IMR-90 (cell line): Measurements from ENCODE around the gene DDR1. TPM values are rescaled to one million over a fixed set of nuclear protein-coding genes. Genes with fewer than 3 reads are reported as not detected.

Experiments
- ATAC-seq: fragments of 200-7000 bp; cut with Tn5 transposase; 2 replicates; pipeline ENCODE4 v1.9.1; 2020; ENCODE audit warnings: low read depth, mild to moderate bottlenecking, moderate library complexity
- BruUV-seq: library from RNA; stranded (reverse); fragments of 400-500 nt; replicated peaks from 2 replicates; lab custom pipeline; 2021; lab: Mats Ljungman, UMichigan
- CTCF ChIA-PET: fragments of 300-600 bp; formaldehyde crosslinking; extraction: SDS; loops from one replicate; lab custom pipeline; 2021; ENCODE audit warnings: antibody characterized with exemption; lab: Yijun Ruan, JAX
- POLR2A ChIA-PET: fragments of 300-600 bp; sonication (Branson Sonifier 250); formaldehyde crosslinking; loops from one replicate; lab custom pipeline; 2022; ENCODE audit warnings: antibody characterized with exemption; ENCODE audit not compliant: unreplicated experiment; lab: Charles Lee
- DNase-seq: peaks from one replicate; pipeline ENCODE4 v3.0.0; 2013
- H2AFZ ChIP-seq: replicated peaks from 2 replicates; pipeline ENCODE3; 2013; ENCODE audit warnings: low read length, mild to moderate bottlenecking; ENCODE audit not compliant: poor library complexity
- H2AK5ac ChIP-seq: 2 replicates; pipeline ENCODE4 v1.6.1; 2013; ENCODE audit warnings: low read depth, low read length, inconsistent platforms
- H2AK9ac ChIP-seq: replicated peaks from 2 replicates; pipeline ENCODE3; 2013; ENCODE audit warnings: mild to moderate bottlenecking, low read depth, low read length, moderate library complexity; ENCODE audit not compliant: poor library complexity
- H2BK120ac ChIP-seq: 2 replicates; pipeline ENCODE4 v1.6.1; 2013; ENCODE audit warnings: low read depth, low read length, inconsistent platforms
- H2BK15ac ChIP-seq: 3 replicates; pipeline ENCODE4 v1.6.1; 2013; ENCODE audit warnings: low read depth, low read length, inconsistent platforms
- H2BK20ac ChIP-seq: 2 replicates; pipeline ENCODE4 v1.6.1; 2013; ENCODE audit warnings: low read depth, mild to moderate bottlenecking, inconsistent platforms, low read length, moderate library complexity
- H2BK5ac ChIP-seq: 2 replicates; pipeline ENCODE4 v1.6.1; 2013; ENCODE audit warnings: mild to moderate bottlenecking, low read depth, low read length, inconsistent platforms; ENCODE audit not compliant: poor library complexity, severe bottlenecking
- H3K14ac ChIP-seq: replicated peaks from 2 replicates; pipeline ENCODE4 v1.6.1; 2013; ENCODE audit warnings: low read depth, low read length, inconsistent platforms
- H3K18ac ChIP-seq: 2 replicates; pipeline ENCODE4 v1.6.1; 2013; ENCODE audit warnings: low read depth, low read length, control low read depth
- H3K23ac ChIP-seq: 2 replicates; pipeline ENCODE4 v1.6.1; 2013; ENCODE audit warnings: low read depth, low read length, inconsistent platforms
- H3K27ac ChIP-seq: 2 replicates; pipeline ENCODE4 v1.5.1; 2013; ENCODE audit warnings: mild to moderate bottlenecking, control low read depth, low read length; ENCODE audit not compliant: insufficient read depth
- H3K27me3 ChIP-seq: 2 replicates; pipeline ENCODE4 v1.6.1; 2013; ENCODE audit warnings: low read length; ENCODE audit not compliant: control insufficient read depth, insufficient read depth
- H3K36me3 ChIP-seq: 2 replicates; pipeline ENCODE4 v1.6.1; 2013; ENCODE audit warnings: low read length, mixed read lengths; ENCODE audit not compliant: control insufficient read depth, insufficient read depth
- H3K4ac ChIP-seq: 2 replicates; pipeline ENCODE4 v1.6.1; 2013; ENCODE audit warnings: low read depth, low read length, inconsistent platforms
- H3K4me1 ChIP-seq: 2 replicates; pipeline ENCODE4 v1.6.1; 2013; ENCODE audit warnings: low read length, mixed read lengths; ENCODE audit not compliant: control insufficient read depth, insufficient read depth
- H3K4me2 ChIP-seq: 2 replicates; pipeline ENCODE4 v1.6.1; 2013; ENCODE audit warnings: low read depth, mild to moderate bottlenecking, control low read depth, low read length, moderate library complexity
- H3K4me3 ChIP-seq: 2 replicates; pipeline ENCODE4 v1.5.1; 2013; ENCODE audit warnings: low read depth, mild to moderate bottlenecking, control low read depth, low read length, moderate library complexity; ENCODE audit not compliant: insufficient read depth
- H3K56ac ChIP-seq: 2 replicates; pipeline ENCODE4 v1.6.1; 2013; ENCODE audit warnings: low read length, inconsistent platforms; ENCODE audit not compliant: insufficient read depth; ENCODE audit errors: extremely low read depth
- H3K79me1 ChIP-seq, 2 experiments: 2 replicates each; pipeline ENCODE4 v1.6.1; 2013; ENCODE audit warnings: low read length in 2 of 2, inconsistent platforms in 1 of 2, low read depth in 1 of 2
- H3K9ac ChIP-seq: 2 replicates; pipeline ENCODE4 v1.6.1; 2013; ENCODE audit warnings: low read depth, low read length, control low read depth
- H3K9me1 ChIP-seq: 2 replicates; pipeline ENCODE4 v1.6.1; 2013; ENCODE audit warnings: low read length, inconsistent platforms; ENCODE audit not compliant: insufficient read depth
- H3K9me3 ChIP-seq: 2 replicates; pipeline ENCODE4 v1.6.1; 2013; ENCODE audit warnings: low read length; ENCODE audit not compliant: control insufficient read depth, insufficient read depth
- H4K20me1 ChIP-seq: 2 replicates; pipeline ENCODE4 v1.6.1; 2013; ENCODE audit warnings: low read length, inconsistent platforms; ENCODE audit not compliant: insufficient read depth
- H4K5ac ChIP-seq: 2 replicates; pipeline ENCODE4 v1.6.1; 2013; ENCODE audit warnings: mild to moderate bottlenecking, low read depth, low read length, control low read depth
- H4K8ac ChIP-seq, 2 experiments: 2 replicates each; pipeline ENCODE4 v1.6.1; 2013; ENCODE audit warnings: low read depth in 2 of 2, low read length in 2 of 2, control low read depth in 1 of 2, inconsistent platforms in 1 of 2
- H4K91ac ChIP-seq: 2 replicates; pipeline ENCODE4 v1.6.1; 2013; ENCODE audit warnings: low read depth, low read length, inconsistent platforms; ENCODE audit not compliant: insufficient read depth
- BHLHE40 ChIP-seq: fragments of 150-350 bp; IDR thresholded peaks from 2 replicates; pipeline ENCODE4 v1.6.1; 2016; ENCODE audit warnings: mild to moderate bottlenecking, low read depth, low read length
- FOS ChIP-seq: fragments of 150-350 bp; IDR thresholded peaks from 2 replicates; pipeline ENCODE4 v1.6.1; 2016; ENCODE audit warnings: low read depth, low read length
- MAZ ChIP-seq: IDR thresholded peaks from 2 replicates; pipeline ENCODE4 v1.6.1; 2012; ENCODE audit warnings: low read depth, mild to moderate bottlenecking, low read length, improper control_type of control experiment, moderate library complexity, borderline replicate concordance
- MXI1 ChIP-seq: IDR thresholded peaks from 2 replicates; pipeline ENCODE4 v1.6.1; 2012; ENCODE audit warnings: low read depth, mild to moderate bottlenecking, low read length, moderate library complexity, borderline replicate concordance
- NFE2L2 ChIP-seq: fragments of 150-350 bp; IDR thresholded peaks from 2 replicates; pipeline ENCODE4 v1.6.1; 2016; ENCODE audit warnings: low read depth, mild to moderate bottlenecking, low read length
- RAD21 ChIP-seq: IDR thresholded peaks from 2 replicates; pipeline ENCODE4 v1.6.1; 2012; ENCODE audit warnings: low read length, improper control_type of control experiment
- SMC3 ChIP-seq: fragments of 150-350 bp; IDR thresholded peaks from 2 replicates; pipeline ENCODE4 v1.6.1; 2016; ENCODE audit warnings: low read depth, mild to moderate bottlenecking, antibody characterized with exemption, low read length, moderate library complexity
- USF2 ChIP-seq: fragments of 150-350 bp; IDR thresholded peaks from 2 replicates; pipeline ENCODE4 v1.6.1; 2017; ENCODE audit warnings: mild to moderate bottlenecking, antibody characterized with exemption, low read length, low read depth
- WGBS, 2 experiments: methylation state at CpG; one replicate each; pipeline versions ENCODE4 v1.1.5 to v1.1.7; 2013; ENCODE audit warnings: missing lambda C conversion rate in 2 of 2; ENCODE audit not compliant: insufficient read length in 1 of 2; ENCODE audit errors: extremely low coverage in 2 of 2; 5-methylcytosine and 5-hydroxymethylcytosine counted together
- dilution Hi-C: fragments of 300-500 bp; cut with HindIII; formaldehyde crosslinking; loops from one replicate; pipeline ENCODE4 v1.14.3; 2018; ENCODE audit warnings: low sequenced_read_pairs; ENCODE audit not compliant: unreplicated experiment
- in situ Hi-C: fragments of 300-500 bp; cut with MboI; formaldehyde crosslinking; loops from 3 replicates; pipeline ENCODE4 v1.14.3; 2019; ENCODE audit warnings: low sequenced_read_pairs, inconsistent platforms, mixed read lengths
- intact Hi-C: fragments of 100-400 bp; cut with micrococcal nuclease; formaldehyde crosslinking; loops from 2 replicates; pipeline ENCODE4 v1.10.0; 2022
- polyA plus RNA-seq, 3 experiments: library from polyadenylated mRNA; depleted of rRNA; stranded (reverse); fragments of >200 nt; gene quantifications; 2 replicates each; pipeline ENCODE4 v1.2.3, GENCODE V29; 2012; ENCODE audit warnings: low replicate concordance in 1 of 3
- total RNA-seq: library from RNA; depleted of rRNA; stranded (reverse); fragments of >200 nt; gene quantifications from 2 replicates; pipeline ENCODE4 v1.2.3, GENCODE V29; 2012

DDR1 gene
- total and polyA plus RNA-seq, 2 of the 4 experiments (the other 2 are of a cell fraction) = 5.6 to 19.6 TPM

DNA sequence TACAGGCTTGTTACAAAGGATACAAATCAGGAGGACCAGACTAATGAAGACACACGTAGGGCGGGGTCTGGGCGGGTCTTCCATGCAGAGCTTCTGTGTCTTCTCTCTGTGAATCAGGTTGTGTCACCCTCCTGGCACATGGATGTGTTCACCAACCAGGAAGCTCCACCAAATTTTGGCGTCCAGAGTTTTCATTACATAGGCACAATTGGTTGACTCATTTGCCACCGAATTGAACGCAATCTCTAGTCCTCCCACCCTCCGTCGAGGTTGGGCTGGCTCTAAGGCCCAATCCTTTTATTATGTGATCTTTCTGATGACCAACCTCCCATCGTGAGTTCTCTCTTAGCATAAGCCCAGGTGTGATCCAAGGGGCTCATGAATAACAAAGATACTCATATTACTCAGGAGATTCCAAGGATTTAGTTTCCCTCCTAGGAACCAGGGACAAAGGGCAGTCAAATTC lies 36.3 kb upstream of the DDR1 start:
- Histone ChIP-seq H3K9ac (no peak overlapping the region), H3K4me3 (no peak overlapping the region), H4K20me1 (no peaks in the 10 kb centered on the region), H4K5ac (no peak overlapping the region), H3K23ac (no peak overlapping the region), H3K9me1 (peaks cover 4% of the 10 kb centered on the region; the same call in 1 of the 2 replicates), H3K14ac (no peak overlapping the region), H3K18ac (no peak overlapping the region), H2BK5ac (no peak overlapping the region), H3K27me3 (peaks cover 1% of the 10 kb centered on the region; the same call in 1 of the 2 replicates), H2AFZ (no peak overlapping the region), H4K8ac (no peak overlapping the region), H3K4me2 (no peak overlapping the region), H2BK15ac (no peak overlapping the region), H3K4ac (no peak overlapping the region), H3K79me1 (no peaks in the 10 kb centered on the region), H2AK5ac (no peak overlapping the region), H2AK9ac (no peak overlapping the region), H4K91ac (no peak overlapping the region), H3K27ac (no peak overlapping the region), H2BK20ac (no peak overlapping the region), H3K9me3 (peaks cover 6% of the 10 kb centered on the region), H3K36me3 (no peaks in the 10 kb centered on the region), H3K56ac (no peak overlapping the region), H2BK120ac (no peak overlapping the region), H3K4me1 (peaks cover 14% of the 10 kb centered on the region)
- intact Hi-C loops = no loop called here
- ChIA-PET CTCF (no interaction called here), POLR2A (no interaction called here)
- 76% methylated on average over 9 of the region's 9 CpGs; no CpG with 5 or more reads in 1 of the 2 experiments for WGBS, 2 experiments
- no TSS peak for BruUV-seq
- DNase-seq (no peak), ATAC-seq (no peak)
- dilution Hi-C loops = no loop called here
- in situ Hi-C loops = no loop called here
- TF ChIP-seq BHLHE40 = no peak
- no peak for TF ChIP-seq RAD21
- no peak for TF ChIP-seq MAZ
- no peak for TF ChIP-seq FOS
- no peak for TF ChIP-seq SMC3
- TF ChIP-seq USF2 = no peak
- no peak for TF ChIP-seq NFE2L2
- TF ChIP-seq MXI1 = no peak
